ENCODE data around the gene DCP2.
"Not testable (repeated sequence)": the region's sequence is repeated elsewhere in the genome, so short reads cannot be mapped to it uniquely, and the experiment has no call there.

Gene DCP2

DNA sequence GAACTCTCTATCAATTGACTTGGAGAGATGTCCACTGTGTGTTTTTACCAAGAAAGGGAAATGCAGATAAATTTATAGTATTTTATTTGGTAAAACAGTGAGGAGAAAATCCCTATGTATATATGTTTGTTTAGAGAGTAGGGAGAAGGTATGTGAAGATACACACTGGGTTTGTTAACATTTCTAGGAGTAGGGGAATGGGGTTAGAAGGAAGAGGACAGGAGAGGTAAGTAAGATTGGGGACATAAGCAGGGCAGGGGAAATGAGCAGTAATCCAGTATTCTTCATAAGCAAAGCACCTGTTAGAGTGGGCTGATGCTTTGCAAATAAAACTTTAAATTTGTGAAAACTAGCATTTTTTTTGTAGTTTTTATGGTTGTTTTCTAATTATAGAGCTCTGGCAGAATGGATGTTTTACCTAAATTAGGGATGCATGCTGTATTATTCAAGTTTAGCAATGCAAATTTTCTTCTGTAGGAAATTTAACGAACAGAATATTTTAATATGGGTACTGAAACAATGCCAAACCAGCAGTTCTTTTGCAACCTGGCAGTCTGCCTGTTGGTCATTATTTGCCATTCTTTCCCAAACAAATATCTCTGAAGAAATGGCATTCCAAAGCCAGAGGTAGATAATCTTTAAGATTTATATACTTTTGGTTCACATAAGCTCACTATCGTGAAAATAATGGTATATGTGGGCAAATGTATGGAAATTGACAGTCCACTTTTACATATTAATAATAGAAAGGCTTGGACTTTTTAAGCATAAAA lies 19.4 kb upstream of the DCP2 start:
- no peak for TF ChIP-seq GATA1 (IDR thresholded peaks at IDR 0.05; ENCODE audit: low read depth, low read length)
- no peak for TF ChIP-seq POLR2A (IDR thresholded peaks at IDR 0.05; ENCODE audit: low read length)
- DNase-seq: no peak

DNA sequence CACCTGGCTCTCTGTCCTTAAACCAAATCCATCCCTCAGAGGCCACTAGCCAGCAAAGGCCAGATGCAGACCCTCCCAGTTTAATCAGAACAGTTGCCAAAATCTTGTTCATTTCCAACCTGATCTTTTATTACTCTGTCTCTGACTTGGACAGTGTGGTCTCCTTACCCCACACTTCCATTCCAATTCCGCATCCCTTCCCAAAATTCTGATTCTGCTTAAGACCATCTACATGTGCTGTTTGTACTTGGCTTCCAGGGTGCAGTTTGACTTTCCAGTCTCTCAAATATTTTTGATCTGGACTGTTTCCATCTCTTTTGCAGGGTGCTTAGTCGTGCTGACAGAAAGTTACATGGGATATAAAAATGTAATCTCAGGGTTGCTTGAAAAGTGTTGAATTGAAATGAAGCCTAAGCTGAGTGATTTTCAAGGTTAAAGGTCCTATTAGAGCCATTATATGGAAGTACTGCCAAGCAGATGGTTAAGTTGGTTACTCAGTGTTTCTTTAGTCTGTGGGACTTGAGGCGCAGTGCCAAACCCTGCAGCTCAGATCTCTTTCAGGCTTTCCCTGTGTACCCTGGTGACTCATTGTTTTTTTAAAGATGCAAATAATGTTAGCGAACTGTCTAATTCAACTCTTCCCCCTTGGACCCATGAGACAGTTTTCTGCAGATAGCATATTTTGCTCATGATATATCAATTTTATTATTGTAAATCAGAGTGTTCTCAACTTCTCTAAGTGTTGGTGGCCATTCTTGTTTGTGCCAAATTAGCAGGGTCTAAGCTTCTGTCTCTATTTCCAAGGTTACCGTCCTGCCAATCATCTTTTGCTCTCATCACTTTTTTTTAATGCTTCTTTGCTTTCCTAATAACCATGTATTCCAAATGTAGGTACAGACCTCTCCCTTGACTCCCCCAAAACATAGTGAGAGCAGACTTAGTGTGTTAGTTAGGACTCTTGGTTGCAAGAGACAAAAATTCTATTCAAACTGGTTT lies 18.2 kb upstream of the DCP2 start:
- TF ChIP-seq POLR2A (IDR thresholded peaks at IDR 0.05; ENCODE audit: low read length) (no peak), GATA1 (IDR thresholded peaks at IDR 0.05; ENCODE audit: low read depth, low read length) (no peak)
- peak in 1 of 2 experiments; percentile 33 for DNase-seq

DNA sequence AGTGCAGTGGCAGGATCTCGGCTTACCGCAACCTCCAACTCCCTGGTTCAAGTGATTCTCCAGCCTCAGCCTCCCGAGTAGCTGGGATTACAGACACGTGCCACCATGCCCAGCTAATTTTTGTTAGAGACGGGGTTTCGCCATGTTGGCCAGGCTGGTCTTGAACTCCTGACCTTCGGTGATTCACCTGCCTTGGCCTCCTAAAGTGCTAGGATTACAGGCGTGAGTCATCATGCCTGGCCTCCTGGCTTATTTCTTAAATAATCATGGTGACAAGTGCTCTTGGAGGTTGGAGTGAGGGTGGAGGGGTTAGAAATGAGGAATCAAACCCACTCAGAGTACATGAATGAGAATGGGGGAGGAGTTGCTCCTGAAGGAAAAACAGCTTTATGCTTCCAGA lies 16.7 kb upstream of the DCP2 start:
- DNase-seq: peak in 1 of 2 experiments; percentile 12

DNA sequence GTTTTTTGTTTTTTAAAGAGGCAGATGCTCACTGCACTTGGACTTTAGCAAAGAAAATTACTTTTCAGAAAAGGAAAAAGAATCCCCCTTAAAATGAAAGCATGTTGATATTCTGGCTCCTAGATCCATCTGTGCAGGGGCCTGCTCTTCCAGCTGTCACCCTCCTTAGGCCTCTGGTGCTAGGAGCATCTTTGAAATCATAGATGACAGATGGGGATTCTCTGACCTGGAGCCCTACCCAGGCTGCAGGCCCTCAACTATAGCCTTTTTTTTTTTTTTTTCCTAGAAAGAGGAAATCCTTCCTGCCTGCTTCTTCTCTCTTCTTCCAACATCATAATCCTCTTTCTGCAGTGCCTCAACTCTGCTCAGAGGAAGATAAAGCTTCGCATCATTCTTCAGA lies 16.3 kb upstream of the DCP2 start:
- no peak for DNase-seq
- TF ChIP-seq GATA1 (IDR thresholded peaks at IDR 0.05; ENCODE audit: low read depth, low read length): no peak

DNA sequence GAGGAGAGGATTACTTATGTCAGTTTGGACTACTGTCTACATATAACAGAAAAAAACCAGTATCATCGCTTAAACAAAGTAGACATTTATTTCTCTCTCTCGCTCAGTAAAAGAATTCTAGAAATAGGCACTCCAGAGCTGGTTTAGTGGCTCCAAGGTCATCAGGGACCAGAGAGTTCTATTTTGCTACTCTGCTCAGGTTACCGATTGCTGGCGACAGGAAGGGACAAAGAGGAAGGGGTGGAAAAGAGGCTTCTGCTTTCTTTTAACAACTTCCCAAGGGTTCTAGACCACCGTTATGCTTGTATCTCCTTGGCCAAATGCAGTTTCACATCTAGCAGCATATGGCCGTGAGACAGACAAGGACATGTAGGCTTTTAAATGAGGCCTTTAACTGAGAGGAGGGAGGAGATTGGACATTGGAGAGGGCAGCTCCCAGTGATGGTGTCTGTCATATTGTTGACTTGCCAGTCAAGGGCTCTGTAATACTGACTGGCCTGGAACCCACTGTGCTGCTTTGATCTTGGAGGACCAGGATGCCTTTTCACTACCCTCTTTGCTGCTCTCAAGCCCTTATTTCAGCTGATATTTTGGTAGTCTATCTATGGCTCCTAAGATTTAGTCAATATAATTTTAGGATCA lies 15.6 kb upstream of the DCP2 start:
- TF ChIP-seq GATA1 (IDR thresholded peaks at IDR 0.05; ENCODE audit: low read depth, low read length) (no peak), POLR2A (IDR thresholded peaks at IDR 0.05; ENCODE audit: low read length) (no peak)
- DNase-seq: no peak

DNA sequence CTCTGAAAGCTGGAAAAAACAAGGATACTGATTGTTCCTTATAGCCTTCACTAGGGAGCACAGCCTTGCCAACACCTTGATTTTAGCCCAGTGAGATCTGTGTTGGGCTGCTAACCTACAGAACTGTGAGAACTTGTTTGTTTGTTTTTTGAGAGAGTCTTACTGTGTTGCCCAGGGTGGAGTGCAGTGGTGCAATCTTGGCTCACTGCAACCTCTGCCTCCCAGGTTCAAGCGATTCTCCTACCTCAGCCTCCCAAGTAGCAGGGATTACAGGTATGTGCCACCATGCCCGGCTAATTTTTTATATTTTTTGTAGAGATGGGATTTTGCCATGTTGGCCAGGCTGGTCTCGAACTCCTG lies 13.2 kb upstream of the DCP2 start:
- not testable (repeated sequence) for DNase-seq

DNA sequence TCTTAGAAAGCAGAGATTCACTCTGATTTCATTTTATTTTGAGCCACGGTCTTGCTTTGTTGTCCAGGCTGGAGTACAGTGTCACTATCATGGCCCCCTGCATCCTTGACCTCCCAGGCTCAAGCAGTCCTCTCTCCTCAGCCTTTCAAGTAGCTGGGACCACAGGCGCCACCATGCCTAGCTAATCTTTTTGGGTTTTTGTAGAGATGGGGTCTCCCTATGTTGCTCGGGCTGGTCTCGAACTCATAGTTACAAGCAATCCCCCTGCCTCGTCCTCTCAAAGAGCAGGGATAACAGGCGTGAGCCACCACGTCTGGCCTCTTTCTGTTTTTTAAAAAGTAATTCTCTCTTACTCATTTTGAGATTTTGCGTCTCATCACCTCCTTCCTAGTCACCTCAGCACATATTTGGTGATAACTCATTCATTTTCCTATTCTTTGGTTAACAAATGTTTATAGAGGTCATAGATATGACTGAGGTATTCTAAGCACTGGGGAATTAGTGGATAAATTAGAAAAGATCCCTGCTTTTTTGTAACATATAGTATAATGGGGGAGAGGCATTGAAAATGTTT lies 10.8 kb upstream of the DCP2 start:
- no peak for TF ChIP-seq GATA1 (IDR thresholded peaks at IDR 0.05; ENCODE audit: low read depth, low read length)
- no peak for TF ChIP-seq POLR2A (IDR thresholded peaks at IDR 0.05; ENCODE audit: low read length)
- DNase-seq: no peak

DNA sequence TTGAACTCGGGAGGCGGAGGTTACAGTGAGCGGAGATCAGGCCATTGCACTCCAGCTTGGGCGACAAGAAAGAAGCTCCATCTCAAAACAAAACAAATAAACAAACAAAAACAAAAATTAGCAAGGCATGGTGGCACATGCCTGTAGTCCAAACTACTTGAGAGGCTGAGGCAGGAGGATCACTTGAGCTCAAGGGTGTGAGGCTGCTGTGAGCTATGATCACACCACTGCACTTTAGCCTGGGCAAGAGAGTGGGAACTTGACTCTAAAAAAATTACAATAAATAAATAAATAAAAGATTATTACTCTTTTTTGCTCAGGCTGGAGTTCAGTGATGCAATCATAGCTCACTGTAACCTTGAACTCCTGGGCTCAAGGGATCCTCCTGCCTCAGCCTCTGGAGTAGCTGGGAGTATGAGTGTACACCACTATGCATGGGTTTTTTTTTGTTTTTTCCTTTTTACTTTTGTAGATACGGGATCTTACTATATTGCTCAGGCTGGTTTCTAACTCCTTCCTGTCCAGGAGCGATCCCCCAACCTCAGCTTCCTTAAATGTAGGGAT lies 9.0 kb upstream of the DCP2 start:
- no peak for TF ChIP-seq GATA1 (IDR thresholded peaks at IDR 0.05; ENCODE audit: low read depth, low read length)
- no peak for TF ChIP-seq POLR2A (IDR thresholded peaks at IDR 0.05; ENCODE audit: low read length)
- DNase-seq: no peak

DNA sequence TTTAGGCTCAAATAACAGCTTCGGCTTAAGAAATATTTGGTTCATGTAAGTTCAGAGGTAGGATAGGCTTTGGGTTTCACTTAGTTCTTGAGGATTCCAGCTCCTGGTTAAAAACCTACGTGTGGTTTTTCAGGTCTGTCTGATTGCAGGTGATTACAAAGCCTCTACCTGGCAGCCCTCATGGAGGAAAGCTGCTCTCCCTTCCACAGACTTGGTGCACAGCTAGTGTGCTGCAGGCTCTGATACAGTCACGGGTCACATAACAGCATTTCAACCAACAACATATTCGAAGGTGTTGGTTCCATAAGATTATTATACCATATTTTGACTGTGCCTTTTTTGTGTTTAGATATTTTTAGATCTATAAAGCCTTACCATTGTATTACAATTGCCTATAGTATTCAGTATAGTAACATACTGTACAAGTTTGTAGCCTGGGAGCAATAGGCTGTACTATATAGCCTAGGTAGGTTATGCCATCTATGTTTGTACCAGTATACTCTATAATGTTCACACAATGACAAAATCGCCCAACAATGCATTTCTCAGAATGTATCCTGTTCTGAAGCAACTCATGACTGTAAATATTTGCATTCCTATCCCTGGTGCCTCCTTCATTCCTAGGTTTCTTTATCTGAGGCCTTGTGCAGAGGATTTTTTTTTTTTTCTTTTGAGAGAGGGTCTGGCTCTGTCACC lies 8.0 kb upstream of the DCP2 start:
- TF ChIP-seq GATA1 (IDR thresholded peaks at IDR 0.05; ENCODE audit: low read depth, low read length): no peak
- no peak for DNase-seq

DNA sequence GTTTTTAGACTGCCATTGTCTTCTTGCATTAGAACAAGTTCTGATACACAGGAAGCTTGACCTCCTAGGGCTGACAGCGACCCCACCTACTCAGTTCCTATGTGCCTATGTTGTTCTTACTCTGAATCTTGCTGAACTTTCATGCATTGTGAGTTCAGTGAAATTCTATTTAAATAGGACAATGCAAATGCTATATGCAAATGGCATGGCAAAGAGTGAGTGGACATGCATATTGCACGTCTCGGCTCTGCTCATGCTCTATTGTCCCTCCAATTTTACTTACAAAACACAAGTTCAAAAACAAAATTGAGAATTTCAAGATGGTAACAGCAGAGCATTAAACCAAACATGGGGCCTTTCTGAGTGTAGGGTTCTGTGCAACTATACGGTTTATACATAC lies 5.3 kb upstream of the DCP2 start:
- TF ChIP-seq POLR2A (IDR thresholded peaks at IDR 0.05; ENCODE audit: low read length) (no peak), GATA1 (IDR thresholded peaks at IDR 0.05; ENCODE audit: low read depth, low read length) (no peak)
- DNase-seq: no peak

DNA sequence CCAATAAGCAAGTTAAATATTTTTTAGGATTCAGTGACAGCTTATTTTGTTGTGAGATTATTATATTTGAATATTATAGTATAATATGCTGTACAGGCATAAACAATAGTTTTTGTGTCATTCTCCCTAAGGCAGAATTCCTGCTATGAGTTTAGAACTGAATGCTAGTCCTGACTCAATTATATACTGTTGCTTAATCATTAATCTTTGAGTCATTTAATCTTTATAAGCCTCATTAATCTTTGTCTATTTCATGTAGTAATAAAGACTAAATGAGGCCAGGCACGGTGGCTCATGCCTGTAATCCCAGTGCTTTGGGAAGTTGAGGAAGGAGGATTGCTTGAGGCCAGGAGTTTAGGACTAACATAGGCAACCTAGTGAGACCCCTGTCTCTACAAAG lies 3.6 kb upstream of the DCP2 start:
- TF ChIP-seq POLR2A (IDR thresholded peaks at IDR 0.05; ENCODE audit: low read length): no peak
- no peak for TF ChIP-seq GATA1 (IDR thresholded peaks at IDR 0.05; ENCODE audit: low read depth, low read length)
- no peak for DNase-seq

DNA sequence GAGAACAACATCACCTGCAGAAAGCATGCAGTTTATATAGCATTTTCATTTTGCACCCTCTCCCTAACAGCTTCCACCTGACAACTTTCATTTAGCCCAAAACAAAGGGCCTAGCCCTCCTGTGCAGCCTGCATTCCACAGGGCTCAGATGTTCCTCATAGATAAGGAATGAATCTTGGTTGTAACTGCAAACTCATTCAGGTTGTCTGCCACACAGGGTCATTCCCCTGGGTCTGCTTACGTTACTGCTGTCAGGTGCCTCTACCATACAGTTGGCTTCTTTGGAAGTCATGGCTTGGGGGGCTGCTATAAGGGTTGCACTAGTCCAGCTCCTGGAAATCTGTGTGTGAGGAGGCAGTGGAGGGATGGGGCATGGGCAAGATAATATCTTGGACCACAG lies 2.7 kb upstream of the DCP2 start:
- TF ChIP-seq POLR2A (IDR thresholded peaks at IDR 0.05; ENCODE audit: low read length): no peak
- no peak for TF ChIP-seq GATA1 (IDR thresholded peaks at IDR 0.05; ENCODE audit: low read depth, low read length)
- DNase-seq: peak; percentile 52 to 77

DNA sequence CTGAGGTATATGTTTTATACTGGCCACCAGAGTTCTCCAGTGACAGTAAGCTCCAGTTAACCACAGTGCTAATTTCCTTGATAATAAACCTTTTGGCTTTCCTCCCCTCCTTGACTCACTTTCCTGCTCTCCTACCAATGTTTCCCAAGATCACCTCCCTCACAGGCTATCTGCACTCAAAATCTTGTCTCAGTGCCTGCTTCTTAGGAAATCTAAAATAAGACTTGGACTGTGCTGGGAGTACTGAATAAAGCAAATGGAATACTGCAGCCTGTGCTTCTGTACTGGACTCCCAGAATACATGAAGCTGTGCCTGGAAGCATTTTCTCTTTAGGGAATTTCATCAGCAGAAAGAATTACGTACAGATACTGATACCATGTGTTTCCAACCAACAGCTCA lies 1.7 kb upstream of the DCP2 start:
- no peak for DNase-seq

More for the DNA sequence above, 1.7 kb upstream of the DCP2 start:
- TF ChIP-seq POLR2A (IDR thresholded peaks at IDR 0.05; ENCODE audit: low read length) (no peak), GATA1 (IDR thresholded peaks at IDR 0.05; ENCODE audit: low read depth, low read length) (no peak)
